ENCODE measurements around the gene OR52K1. TPM values are rescaled to one million over a fixed set of nuclear protein-coding genes. Genes with fewer than 3 reads are reported as not detected.
"Not testable (repeated sequence)": the region's sequence is repeated elsewhere in the genome, so short reads cannot be mapped to it uniquely, and the experiment has no call there.

OR52K1 gene
- total and polyA plus RNA-seq, 4 donors: 0.12 TPM; not detected in 3

DNA sequence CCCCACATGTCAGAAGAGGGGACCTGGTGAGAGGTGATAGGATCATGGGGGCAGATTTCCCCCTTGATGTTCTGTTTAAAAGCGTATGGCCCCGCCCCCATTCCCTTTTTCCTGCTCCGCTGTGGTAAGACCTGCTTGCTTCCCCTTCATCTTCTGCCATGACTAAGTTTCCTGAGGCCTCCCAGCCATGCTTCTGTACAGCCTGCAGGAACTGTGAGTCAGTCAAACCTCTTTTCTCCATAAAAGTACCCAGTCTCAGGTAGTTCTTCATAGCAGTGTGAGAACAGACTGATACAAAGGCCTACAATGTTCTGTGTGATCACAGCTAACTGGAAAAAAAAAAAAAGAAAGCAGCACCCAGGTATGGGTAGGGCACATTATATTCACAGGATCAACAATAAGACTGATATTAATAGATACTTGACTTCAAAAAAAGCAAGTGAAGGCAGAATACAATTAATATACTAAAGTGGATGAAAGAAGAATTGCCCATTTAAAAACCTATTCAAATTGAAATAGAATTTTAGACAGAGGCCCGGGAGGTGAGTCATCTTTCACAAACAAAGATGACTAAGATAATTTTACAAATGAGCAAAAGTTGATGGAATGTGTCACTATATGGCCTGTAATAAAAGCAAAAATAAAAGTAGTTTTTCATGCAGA, 1.7 kb upstream of the OR52K1 start:
- ATAC-seq (ENCODE audit: low FRiP score) (no peak), DNase-seq (no peak)
- 74 to 76% methylated on average over 4 of the region's 4 CpGs for WGBS, 2 donors
- Histone ChIP-seq H3K27ac (ENCODE audit: low read depth in 1 of 2, low read length in 2 of 2) (no peak overlapping the region), H3K36me3 (ENCODE audit: control insufficient read depth in 1 of 2, insufficient read depth in 2 of 2, low read length in 1 of 2) (no peaks in the 10 kb centered on the region), H3K27me3 (ENCODE audit: control insufficient read depth in 1 of 2, insufficient read depth in 2 of 2, low read length in 1 of 2) (no peaks in the 10 kb centered on the region), H3K4me3 (ENCODE audit: low read length in 2 of 2) (no peak overlapping the region), H3K9me3 (ENCODE audit: control insufficient read depth, low read length) (no peaks in the 10 kb centered on the region), H3K4me1 (ENCODE audit: control insufficient read depth in 1 of 2, insufficient read depth in 2 of 2, low read length in 2 of 2) (no peaks in the 10 kb centered on the region)
- intact Hi-C loops (cut with DNase I): no loop called here

GRCh38 chr11:4481240-4481582, 1.2 kb upstream of the OR52K1 start:
- intact Hi-C loops (cut with DNase I): no loop called here
- DNase-seq: no peak
- H3K4me3 ChIP-seq (ENCODE audit: low read length in 2 of 2): no peak overlapping the region
- H3K27ac ChIP-seq (ENCODE audit: low read depth in 1 of 2, low read length in 2 of 2): no peak overlapping the region
- H3K9me3 ChIP-seq (ENCODE audit: control insufficient read depth, low read length): no peaks in the 10 kb centered on the region
- ATAC-seq (ENCODE audit: low FRiP score): no peak
- no peaks in the 10 kb centered on the region for H3K4me1 ChIP-seq (ENCODE audit: control insufficient read depth in 1 of 2, insufficient read depth in 2 of 2, low read length in 2 of 2)
- no peaks in the 10 kb centered on the region for H3K27me3 ChIP-seq (ENCODE audit: control insufficient read depth in 1 of 2, insufficient read depth in 2 of 2, low read length in 1 of 2)
- H3K36me3 ChIP-seq (ENCODE audit: control insufficient read depth in 1 of 2, insufficient read depth in 2 of 2, low read length in 1 of 2): no peaks in the 10 kb centered on the region

DNA sequence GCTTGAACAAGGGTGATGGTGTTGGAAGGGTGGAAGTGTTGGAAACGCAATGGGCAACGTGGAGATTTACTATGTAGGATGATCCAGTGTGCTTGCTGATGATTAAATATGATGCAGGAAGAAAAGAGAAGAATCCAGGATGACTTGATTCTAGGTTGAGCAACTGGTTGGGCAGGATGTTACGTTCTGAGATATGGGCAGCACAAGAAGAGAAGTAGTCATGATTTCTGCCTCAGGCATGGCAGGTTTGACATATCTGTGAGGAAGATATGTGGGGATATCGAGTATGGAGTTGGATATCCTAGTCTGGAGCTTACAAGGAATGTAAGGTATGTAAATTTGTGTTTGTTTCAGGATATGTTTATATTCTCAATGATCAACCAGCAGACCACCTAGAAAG, 1.9 kb downstream of the OR52K1 start:
- no peak for ATAC-seq (ENCODE audit: low FRiP score)
- Histone ChIP-seq H3K27ac (ENCODE audit: low read depth in 1 of 2, low read length in 2 of 2) (no peak overlapping the region), H3K4me3 (ENCODE audit: low read length in 2 of 2) (no peak overlapping the region), H3K4me1 (ENCODE audit: control insufficient read depth in 1 of 2, insufficient read depth in 2 of 2, low read length in 2 of 2) (no peaks in the 10 kb centered on the region), H3K9me3 (ENCODE audit: control insufficient read depth, low read length) (no peaks in the 10 kb centered on the region), H3K27me3 (ENCODE audit: control insufficient read depth in 1 of 2, insufficient read depth in 2 of 2, low read length in 1 of 2) (no peaks in the 10 kb centered on the region), H3K36me3 (ENCODE audit: control insufficient read depth in 1 of 2, insufficient read depth in 2 of 2, low read length in 1 of 2) (no peaks in the 10 kb centered on the region)
- intact Hi-C loops (cut with DNase I): no loop called here
- no peak for DNase-seq
- 63 to 73% methylated on average over 4 of the region's 4 CpGs for WGBS, 2 donors

DNA sequence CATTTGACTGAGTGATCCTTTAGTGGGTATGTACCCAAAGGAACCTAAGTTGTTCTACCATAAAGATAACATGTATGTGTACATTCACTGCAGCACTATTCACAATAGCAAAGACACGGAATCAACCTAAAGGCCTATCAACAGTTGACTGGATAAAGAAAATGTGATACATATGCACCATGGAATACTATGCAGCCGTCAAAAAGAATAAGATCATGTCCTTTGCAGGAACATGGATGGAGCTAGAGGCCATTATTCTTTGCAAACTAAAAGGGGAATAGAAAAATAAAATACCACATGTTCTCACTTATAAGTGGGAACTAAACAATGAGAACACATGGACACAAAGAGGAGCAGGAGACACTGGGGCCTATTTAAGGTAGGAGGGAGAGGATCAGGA, 9.0 kb downstream of the OR52K1 start:
- intact Hi-C loops (cut with DNase I): not testable (repeated sequence)

DNA sequence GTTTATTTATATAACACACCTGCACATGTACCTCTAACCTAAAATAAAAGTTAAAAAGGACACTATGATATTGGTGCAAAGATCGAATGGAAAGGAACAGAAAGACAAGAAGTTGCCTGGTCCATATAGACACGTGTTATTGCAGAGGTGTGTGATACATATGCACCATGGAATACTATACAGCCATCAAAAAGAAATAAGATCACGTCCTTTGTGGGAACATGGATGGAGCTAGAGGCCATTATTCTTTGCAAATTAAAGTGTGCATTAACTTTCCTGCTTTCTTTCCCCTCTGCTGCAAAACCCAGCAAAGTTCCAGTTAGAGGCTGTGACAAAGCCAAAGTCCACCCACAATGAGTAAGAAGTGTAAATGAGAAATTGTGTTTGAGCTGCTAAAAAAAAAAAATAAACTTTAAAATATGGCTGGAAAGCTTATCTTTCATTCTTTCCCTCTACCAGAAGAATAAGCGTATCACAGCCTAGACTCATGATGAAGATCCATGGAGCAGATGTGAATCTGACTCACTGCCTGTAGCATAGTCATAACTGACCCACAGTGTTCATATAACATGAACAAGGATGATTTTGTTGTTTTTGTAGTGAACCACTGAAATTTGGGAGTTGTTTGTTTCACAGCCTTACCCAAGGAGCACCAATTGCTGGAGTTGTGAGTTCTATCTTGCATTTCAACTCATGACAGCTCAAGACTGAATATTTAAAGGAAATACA, 9.6 kb downstream of the OR52K1 start:
- no peak for DNase-seq
- peaks cover 0 to 4% of the 10 kb centered on the region in 2 donors for H3K27me3 ChIP-seq (ENCODE audit: control insufficient read depth in 1 of 2, insufficient read depth in 2 of 2, low read length in 1 of 2)
- WGBS, 2 donors: 76 to 86% methylated on average over 4 of the region's 4 CpGs
- H3K9me3 ChIP-seq (ENCODE audit: control insufficient read depth, low read length): no peaks in the 10 kb centered on the region
- intact Hi-C loops (cut with DNase I): loop anchor here in 1 of 2 donors (2.0 kb wide), 1 partner anchor 303 kb away; no protein-coding TSS in a partner anchor
- ATAC-seq (ENCODE audit: low FRiP score): no peak
- no peaks in the 10 kb centered on the region for H3K4me1 ChIP-seq (ENCODE audit: control insufficient read depth in 1 of 2, insufficient read depth in 2 of 2, low read length in 2 of 2)
- no peak overlapping the region for H3K27ac ChIP-seq (ENCODE audit: low read depth in 1 of 2, low read length in 2 of 2)
- H3K36me3 ChIP-seq (ENCODE audit: control insufficient read depth in 1 of 2, insufficient read depth in 2 of 2, low read length in 1 of 2): no peaks in the 10 kb centered on the region
- H3K4me3 ChIP-seq (ENCODE audit: low read length in 2 of 2): no peak overlapping the region

More for the DNA sequence above, 9.0 kb downstream of the OR52K1 start:
- not testable (repeated sequence) for ATAC-seq (ENCODE audit: low FRiP score); H3K27me3 ChIP-seq (ENCODE audit: control insufficient read depth in 1 of 2, insufficient read depth in 2 of 2, low read length in 1 of 2); H3K36me3 ChIP-seq (ENCODE audit: control insufficient read depth in 1 of 2, insufficient read depth in 2 of 2, low read length in 1 of 2); DNase-seq; H3K4me1 ChIP-seq (ENCODE audit: control insufficient read depth in 1 of 2, insufficient read depth in 2 of 2, low read length in 2 of 2); H3K4me3 ChIP-seq (ENCODE audit: low read length in 2 of 2); H3K9me3 ChIP-seq (ENCODE audit: control insufficient read depth, low read length); H3K27ac ChIP-seq (ENCODE audit: low read depth in 1 of 2, low read length in 2 of 2)
- WGBS, 2 donors: 81 to 87% methylated on average over 2 of the region's 2 CpGs

DNA sequence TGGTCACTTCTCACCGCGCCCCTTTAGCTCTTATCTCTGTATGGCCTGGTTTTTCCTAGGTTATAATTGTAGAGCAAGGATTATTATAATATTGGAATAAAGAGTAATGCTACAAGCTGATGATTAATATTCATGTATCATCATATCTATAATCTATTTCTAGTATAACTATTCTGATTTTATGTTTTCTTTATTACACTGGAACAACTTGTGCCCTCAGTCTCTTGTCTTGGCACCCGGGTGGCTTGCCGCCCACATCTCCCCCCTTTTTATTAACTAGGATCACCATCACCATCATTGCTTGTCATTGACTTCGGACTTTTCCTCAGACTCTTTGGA, 11.0 kb downstream of the OR52K1 start:
- no peak for ATAC-seq (ENCODE audit: low FRiP score)

GRCh38 chr11:4495487-4495886, 13.0 kb downstream of the OR52K1 start:
- H3K36me3 ChIP-seq (ENCODE audit: control insufficient read depth in 1 of 2, insufficient read depth in 2 of 2, low read length in 1 of 2): no peaks in the 10 kb centered on the region
- intact Hi-C loops (cut with DNase I): no loop called here
- no peak for ATAC-seq (ENCODE audit: low FRiP score)
- H3K4me3 ChIP-seq (ENCODE audit: low read length in 2 of 2): no peak overlapping the region
- WGBS, 2 donors: 43 to 53% methylated on average over 7 of the region's 7 CpGs
- no peaks in the 10 kb centered on the region for H3K4me1 ChIP-seq (ENCODE audit: control insufficient read depth in 1 of 2, insufficient read depth in 2 of 2, low read length in 2 of 2)
- no peaks in the 10 kb centered on the region for H3K9me3 ChIP-seq (ENCODE audit: control insufficient read depth, low read length)
- H3K27ac ChIP-seq (ENCODE audit: low read depth in 1 of 2, low read length in 2 of 2): no peak overlapping the region
- DNase-seq: no peak
- peaks cover 0 to 4% of the 10 kb centered on the region in 2 donors for H3K27me3 ChIP-seq (ENCODE audit: control insufficient read depth in 1 of 2, insufficient read depth in 2 of 2, low read length in 1 of 2)

More for the DNA sequence above, 11.0 kb downstream of the OR52K1 start:
- Histone ChIP-seq H3K27ac (ENCODE audit: low read depth in 1 of 2, low read length in 2 of 2) (no peak overlapping the region), H3K4me1 (ENCODE audit: control insufficient read depth in 1 of 2, insufficient read depth in 2 of 2, low read length in 2 of 2) (no peaks in the 10 kb centered on the region), H3K9me3 (ENCODE audit: control insufficient read depth, low read length) (no peaks in the 10 kb centered on the region), H3K36me3 (ENCODE audit: control insufficient read depth in 1 of 2, insufficient read depth in 2 of 2, low read length in 1 of 2) (no peaks in the 10 kb centered on the region), H3K27me3 (ENCODE audit: control insufficient read depth in 1 of 2, insufficient read depth in 2 of 2, low read length in 1 of 2) (peaks cover 0 to 4% of the 10 kb centered on the region in 2 donors), H3K4me3 (ENCODE audit: low read length in 2 of 2) (no peak overlapping the region)
- WGBS, 2 donors: 26 to 27% methylated on average over 5 of the region's 5 CpGs
- no peak for DNase-seq
- intact Hi-C loops (cut with DNase I): loop anchor here in 1 of 2 donors (2.0 kb wide), 1 partner anchor 305 kb away; no protein-coding TSS in a partner anchor

DNA sequence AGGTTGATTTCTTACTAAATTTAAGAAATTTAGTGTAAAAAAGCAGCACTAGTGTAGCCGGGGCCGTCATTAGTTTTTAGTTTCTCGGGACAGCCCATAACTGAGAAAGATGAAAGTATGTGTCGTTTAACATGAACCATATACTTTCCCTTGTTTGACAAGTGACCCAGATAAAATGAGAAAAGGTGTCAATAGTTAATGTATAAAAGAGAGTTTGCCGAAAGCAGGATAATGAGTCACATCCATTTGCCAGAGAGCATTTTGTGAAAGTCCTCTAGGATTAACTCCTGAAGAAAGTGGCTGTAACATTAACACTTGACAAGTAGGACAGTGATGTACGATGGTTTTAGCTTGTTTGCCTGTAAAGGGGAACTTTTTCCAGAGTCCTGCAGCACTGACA, 13.5 kb downstream of the OR52K1 start:
- Histone ChIP-seq H3K4me3 (ENCODE audit: low read length in 2 of 2) (no peak overlapping the region), H3K27ac (ENCODE audit: low read depth in 1 of 2, low read length in 2 of 2) (no peak overlapping the region), H3K9me3 (ENCODE audit: control insufficient read depth, low read length) (no peaks in the 10 kb centered on the region), H3K27me3 (ENCODE audit: control insufficient read depth in 1 of 2, insufficient read depth in 2 of 2, low read length in 1 of 2) (peaks cover 0 to 4% of the 10 kb centered on the region in 2 donors), H3K4me1 (ENCODE audit: control insufficient read depth in 1 of 2, insufficient read depth in 2 of 2, low read length in 2 of 2) (no peaks in the 10 kb centered on the region), H3K36me3 (ENCODE audit: control insufficient read depth in 1 of 2, insufficient read depth in 2 of 2, low read length in 1 of 2) (no peaks in the 10 kb centered on the region)
- 43 to 50% methylated on average over 6 of the region's 6 CpGs for WGBS, 2 donors
- intact Hi-C loops (cut with DNase I): loop anchor here in 1 of 2 donors (2.0 kb wide), 1 partner anchor 309 kb away; no protein-coding TSS in a partner anchor
- DNase-seq (no peak), ATAC-seq (ENCODE audit: low FRiP score) (no peak)

Data from aorta (tissue), 5 donors.